Endothelial cell of umbilical vein (primary cell): Measurements from ENCODE around the gene LRRC74B. TPM values are rescaled to one million over a fixed set of nuclear protein-coding genes. Genes with fewer than 3 reads are reported as not detected.

Source experiments
- BruUV-seq: library from RNA; stranded (reverse); fragments of 400-500 nt; replicated peaks from 2 replicates; lab custom pipeline; 2021; lab: Mats Ljungman, UMichigan
- CTCF ChIA-PET: fragments of 300-600, 350-600 bp; sonication (Branson Sonifier 250); formaldehyde crosslinking; loops from one replicate; lab custom pipeline; 2021; ENCODE audit warnings: antibody characterized with exemption, inconsistent platforms; lab: Charles Lee
- POLR2A ChIA-PET: fragments of 300-600, 350-600 bp; sonication (Branson Sonifier 250); formaldehyde crosslinking; loops from one replicate; lab custom pipeline; 2021; ENCODE audit warnings: antibody characterized with exemption, inconsistent platforms; lab: Charles Lee
- DNase-seq: peaks from one replicate; pipeline ENCODE4 v3.0.0-alpha.2; 2011; ENCODE audit warnings: low read depth, low spot score
- FAIRE-seq: peaks from 2 replicates; lab custom pipeline; 2011; peaks lifted over from hg19 to GRCh38; lab: Jason Lieb, UNC
- H2AFZ ChIP-seq: 2 replicates; pipeline ENCODE4 v1.6.0; 2012; ENCODE audit warnings: low read depth, low read length, control low read depth, inconsistent platforms
- H3K27ac ChIP-seq: 2 replicates; pipeline ENCODE4 v1.5.1; 2011; ENCODE audit warnings: low read depth, mild to moderate bottlenecking, control low read depth, low read length, moderate library complexity; ENCODE audit not compliant: insufficient read depth
- H3K27me3 ChIP-seq, 2 experiments: 2 replicates each; pipeline versions ENCODE4 v1.6.0 to v1.6.1; 2011; ENCODE audit warnings: low read length in 2 of 2, mixed read lengths in 1 of 2; ENCODE audit not compliant: control insufficient read depth in 2 of 2, insufficient read depth in 2 of 2
- H3K36me3 ChIP-seq, 2 experiments: 2 replicates in 1 of 2; 3 replicates in 1 of 2; pipeline ENCODE4 v1.5.1; 2011; ENCODE audit warnings: low read length in 2 of 2, mild to moderate bottlenecking in 1 of 2, moderate library complexity in 1 of 2; ENCODE audit not compliant: control insufficient read depth in 2 of 2, insufficient read depth in 2 of 2; ENCODE audit errors: extremely low read depth in 1 of 2
- H3K4me1 ChIP-seq: 3 replicates; pipeline ENCODE4 v1.5.1; 2011; ENCODE audit warnings: mild to moderate bottlenecking, low read length; ENCODE audit not compliant: control insufficient read depth, insufficient read depth; ENCODE audit errors: extremely low read depth
- H3K4me2 ChIP-seq: 2 replicates; pipeline ENCODE4 v1.6.1; 2011; ENCODE audit warnings: low read length, control low read depth, mixed read lengths; ENCODE audit not compliant: insufficient read depth
- H3K4me3 ChIP-seq, 3 experiments: fragments of 200-600 bp in 1 of 3; sonication (generic), shearing (Covaris generic) in 1 of 3; replicated peaks in 1 of 3; 2 replicates each; pipeline ENCODE4 v1.5.1; 2011 to 2016; ENCODE audit warnings: control low read depth in 3 of 3, low read length in 3 of 3, mild to moderate bottlenecking in 2 of 3, inconsistent platforms in 1 of 3, low read depth in 1 of 3, moderate library complexity in 1 of 3; ENCODE audit not compliant: insufficient read depth in 1 of 3
- H3K79me2 ChIP-seq: 2 replicates; pipeline ENCODE4 v1.6.0; 2012; ENCODE audit warnings: low read length, inconsistent platforms; ENCODE audit not compliant: control insufficient read depth, insufficient read depth
- H3K9ac ChIP-seq: replicated peaks from 2 replicates; pipeline ENCODE3; 2011; ENCODE audit warnings: low read length, control low read depth; ENCODE audit not compliant: insufficient read depth; ENCODE audit errors: extremely low read depth
- H3K9me1 ChIP-seq: replicated peaks from 3 replicates; pipeline ENCODE4 v1.6.0; 2011; ENCODE audit warnings: mild to moderate bottlenecking, low read length; ENCODE audit not compliant: control insufficient read depth, insufficient read depth; ENCODE audit errors: extremely low read depth
- H3K9me3 ChIP-seq: replicated peaks from 2 replicates; pipeline ENCODE4 v1.5.1; 2012; ENCODE audit warnings: low read length, inconsistent platforms; ENCODE audit not compliant: control insufficient read depth, insufficient read depth
- H4K20me1 ChIP-seq: replicated peaks from 2 replicates; pipeline ENCODE3; 2011; ENCODE audit warnings: mild to moderate bottlenecking, low read length; ENCODE audit not compliant: control insufficient read depth, insufficient read depth; ENCODE audit errors: extremely low read depth
- JUN ChIP-seq: IDR thresholded peaks from 2 replicates; pipeline ENCODE4 v1.6.1; 2011; ENCODE audit warnings: borderline replicate concordance, low read depth; ENCODE audit not compliant: insufficient read length, insufficient read depth
- POLR2AphosphoS5 ChIP-seq: IDR thresholded peaks from 2 replicates; pipeline ENCODE4 v1.6.1; 2012; ENCODE audit warnings: low read depth, mild to moderate bottlenecking, control low read depth, low read length, moderate library complexity; ENCODE audit not compliant: insufficient read depth
- dilution Hi-C: fragments of 300-500 bp; cut with MboI; formaldehyde crosslinking; loops from one replicate; pipeline ENCODE4 v1.15.0; 2019; ENCODE audit warnings: low sequenced_read_pairs; ENCODE audit not compliant: extremely low pct_ligation_motif_present
- intact Hi-C: fragments of 100-400 bp; cut with micrococcal nuclease; formaldehyde crosslinking; loops from one replicate; pipeline ENCODE4 v1.10.0; 2022
- polyA plus RNA-seq, 4 experiments: library from polyadenylated mRNA; depleted of rRNA in 3 of 4; stranded (reverse) in 3 of 4; unstranded in 1 of 4; fragments of >200 nt; gene quantifications; 2 replicates each; pipeline versions ENCODE4 v1.2.1 to v1.2.3, GENCODE V29; 2011 to 2012; ENCODE audit warnings: missing spikeins in 1 of 4
- total RNA-seq: library from RNA; stranded (reverse); gene quantifications from 2 replicates; pipeline ENCODE4 v1.2.3, GENCODE V29; 2021
- TF ChIP-seq, protein P1 (sequence below), 2 donors: IDR thresholded peaks; 1 replicate in 1 of 2; 2 replicates in 1 of 2; pipeline ENCODE4 v1.5.1; 2011; ENCODE audit warnings: low read length in 2 of 2, mild to moderate bottlenecking in 2 of 2, moderate library complexity in 2 of 2, control low read depth in 1 of 2, inconsistent platforms in 1 of 2, low read depth in 1 of 2; ENCODE audit not compliant: insufficient read depth in 1 of 2; ENCODE audit errors: extremely low read depth in 1 of 2

Gene LRRC74B
- total and polyA plus RNA-seq, 2 donors (not counting 3 experiments of a cell fraction or from before 2014, with no cell fraction given), result not detected

DNA sequence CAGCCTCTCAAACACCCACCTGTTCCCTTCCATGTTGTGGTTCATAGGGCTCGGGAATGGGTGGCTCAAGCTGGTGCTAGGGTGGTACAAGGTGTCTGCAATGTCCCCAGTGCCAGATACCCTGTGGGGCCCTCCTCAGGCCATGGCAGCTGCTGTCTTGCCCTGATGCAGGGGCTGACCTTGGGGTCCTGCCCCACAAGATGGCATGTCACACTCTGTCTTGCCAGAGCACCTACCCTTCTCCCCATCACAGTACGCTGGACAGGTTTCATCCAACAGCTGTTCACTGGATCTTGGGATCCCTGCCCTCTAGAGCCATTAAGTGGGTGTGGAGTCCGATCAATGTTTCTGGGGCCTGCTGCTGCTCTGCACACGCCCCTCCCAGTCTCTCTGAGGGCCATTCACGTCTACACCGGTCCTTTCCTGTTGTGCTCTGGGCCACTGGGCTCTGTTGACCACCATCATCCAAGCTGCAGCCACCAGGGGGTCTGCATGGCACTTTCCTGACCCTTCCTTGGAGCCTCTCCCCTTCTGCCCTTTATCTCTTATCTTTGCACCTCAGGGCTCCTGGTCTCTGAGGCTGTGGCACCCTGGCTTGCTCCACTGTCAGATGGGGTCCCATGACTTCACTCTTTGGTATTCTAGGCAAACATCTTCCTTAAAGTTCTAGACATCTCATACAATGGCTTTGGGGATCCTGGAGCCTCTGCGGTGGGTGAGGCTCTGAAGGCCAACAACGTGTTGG is 7.1 kb downstream of the LRRC74B start:
- Histone ChIP-seq H3K4me3 (no peak overlapping the region), H3K27me3 (peaks cover 3 to 7% of the 10 kb centered on the region in 2 experiments), H3K4me1 (no peaks in the 10 kb centered on the region), H3K9me1 (no peaks in the 10 kb centered on the region), H3K36me3 (no peaks in the 10 kb centered on the region), H3K9me3 (no peaks in the 10 kb centered on the region), H3K27ac (no peak overlapping the region), H2AFZ (no peak overlapping the region), H3K79me2 (no peaks in the 10 kb centered on the region), H4K20me1 (no peaks in the 10 kb centered on the region), H3K4me2 (no peak overlapping the region), H3K9ac (no peak overlapping the region)
- dilution Hi-C loops, result no loop called here
- BruUV-seq, result no TSS peak
- CTCF ChIA-PET, result no interaction called here
- FAIRE-seq, result no peak
- DNase-seq, result no peak
- POLR2A ChIA-PET, result no interaction called here
- intact Hi-C loops, result no loop called here
- TF ChIP-seq POLR2AphosphoS5 (no peak), JUN (no peak)
- TF ChIP-seq, protein P1, sequence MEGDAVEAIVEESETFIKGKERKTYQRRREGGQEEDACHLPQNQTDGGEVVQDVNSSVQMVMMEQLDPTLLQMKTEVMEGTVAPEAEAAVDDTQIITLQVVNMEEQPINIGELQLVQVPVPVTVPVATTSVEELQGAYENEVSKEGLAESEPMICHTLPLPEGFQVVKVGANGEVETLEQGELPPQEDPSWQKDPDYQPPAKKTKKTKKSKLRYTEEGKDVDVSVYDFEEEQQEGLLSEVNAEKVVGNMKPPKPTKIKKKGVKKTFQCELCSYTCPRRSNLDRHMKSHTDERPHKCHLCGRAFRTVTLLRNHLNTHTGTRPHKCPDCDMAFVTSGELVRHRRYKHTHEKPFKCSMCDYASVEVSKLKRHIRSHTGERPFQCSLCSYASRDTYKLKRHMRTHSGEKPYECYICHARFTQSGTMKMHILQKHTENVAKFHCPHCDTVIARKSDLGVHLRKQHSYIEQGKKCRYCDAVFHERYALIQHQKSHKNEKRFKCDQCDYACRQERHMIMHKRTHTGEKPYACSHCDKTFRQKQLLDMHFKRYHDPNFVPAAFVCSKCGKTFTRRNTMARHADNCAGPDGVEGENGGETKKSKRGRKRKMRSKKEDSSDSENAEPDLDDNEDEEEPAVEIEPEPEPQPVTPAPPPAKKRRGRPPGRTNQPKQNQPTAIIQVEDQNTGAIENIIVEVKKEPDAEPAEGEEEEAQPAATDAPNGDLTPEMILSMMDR (IDR thresholded peaks at IDR 0.05; ENCODE audit: extremely low read depth in 1 of 2, insufficient read depth in 1 of 2, low read depth in 1 of 2, low read length in 2 of 2), result no peak
